PC-3 (cell line): ENCODE data around the gene PRODH. TPM values are rescaled to one million over a fixed set of nuclear protein-coding genes. Genes with fewer than 3 reads are reported as not detected.

Experiments used
- ATAC-seq: fragments of 200-7000 bp; cut with Tn5 transposase; 2 replicates; pipeline ENCODE4 v1.9.1; 2020; ENCODE audit warnings: mild to moderate bottlenecking, moderate library complexity
- BruUV-seq: library from RNA; stranded (reverse); fragments of 400-500 nt; replicated peaks from 2 replicates; lab custom pipeline; 2021; lab: Mats Ljungman, UMichigan
- CTCF ChIA-PET: fragments of 300-600 bp; sonication (Branson Sonifier 250); formaldehyde crosslinking; loops from one replicate; lab custom pipeline; 2022; ENCODE audit warnings: antibody characterized with exemption; lab: Charles Lee
- POLR2A ChIA-PET: fragments of 300-600 bp; sonication (Branson Sonifier 250); formaldehyde crosslinking; loops from one replicate; lab custom pipeline; 2022; ENCODE audit warnings: antibody characterized with exemption; ENCODE audit not compliant: unreplicated experiment; lab: Charles Lee
- DNase-seq: peaks from one replicate; pipeline ENCODE4 v3.0.0-alpha.2; 2015
- H2AFZ ChIP-seq: fragments of 300-600 bp; sonication (generic); 2 replicates; pipeline ENCODE4 v1.6.0; 2016; ENCODE audit warnings: antibody characterized with exemption, low read length
- H3F3A ChIP-seq: fragments of 300-600 bp; sonication (generic); one replicate; pipeline ENCODE4 v1.6.0; 2017; ENCODE audit warnings: antibody characterized with exemption, low read length, control low read depth, mild to moderate bottlenecking; ENCODE audit not compliant: unreplicated experiment
- H3K27ac ChIP-seq: fragments of 300-600 bp; sonication (generic); 2 replicates; pipeline ENCODE4 v1.5.1; 2016; ENCODE audit warnings: mild to moderate bottlenecking, low read length
- H3K27me3 ChIP-seq: fragments of 300-600 bp; sonication (generic); 2 replicates; pipeline ENCODE4 v1.6.1; 2016; ENCODE audit warnings: low read length, mixed read lengths
- H3K36me3 ChIP-seq: fragments of 300-600 bp; sonication (generic); 2 replicates; pipeline ENCODE4 v1.6.1; 2016; ENCODE audit warnings: low read depth, mixed run types, low read length, mixed read lengths
- H3K4me1 ChIP-seq: fragments of 300-600 bp; sonication (generic); 2 replicates; pipeline ENCODE4 v1.5.1; 2016; ENCODE audit warnings: low read length; ENCODE audit not compliant: insufficient read depth
- H3K4me2 ChIP-seq: fragments of 300-600 bp; sonication (generic); 2 replicates; pipeline ENCODE4 v1.6.0; 2016; ENCODE audit warnings: low read length
- H3K4me3 ChIP-seq: fragments of 300-600 bp; sonication (generic); 2 replicates; pipeline ENCODE4 v1.5.1; 2016; ENCODE audit warnings: mild to moderate bottlenecking, low read length, mixed read lengths
- H3K79me2 ChIP-seq: fragments of 300-600 bp; sonication (generic); 2 replicates; pipeline ENCODE4 v1.6.1; 2017; ENCODE audit warnings: low read length, mixed read lengths
- H3K9ac ChIP-seq: fragments of 300-600 bp; sonication (generic); 2 replicates; pipeline ENCODE4 v1.6.0; 2016; ENCODE audit warnings: mild to moderate bottlenecking, low read length
- H3K9me2 ChIP-seq: fragments of 300-600 bp; sonication (generic); replicated peaks from 2 replicates; pipeline ENCODE4 v1.6.1; 2016; ENCODE audit warnings: mixed run types, low read length, mixed read lengths
- H3K9me3 ChIP-seq: fragments of 300-600 bp; sonication (generic); 2 replicates; pipeline ENCODE4 v1.6.1; 2016; ENCODE audit warnings: low read length, mixed read lengths
- H4K20me1 ChIP-seq: fragments of 300-600 bp; sonication (generic); 2 replicates; pipeline ENCODE4 v1.6.1; 2016; ENCODE audit warnings: low read length, mixed read lengths
- CTCF ChIP-seq: fragments of 300-600 bp; sonication (generic); conservative IDR thresholded peaks from 2 replicates; pipeline ENCODE4 v1.5.1; 2017; ENCODE audit warnings: antibody characterized with exemption, low read depth, mild to moderate bottlenecking, low read length
- EZH2 ChIP-seq: fragments of 300-600 bp; sonication (generic); IDR thresholded peaks from one replicate; pipeline ENCODE4 v1.6.1; 2017; ENCODE audit warnings: antibody characterized with exemption, mild to moderate bottlenecking, low read length; ENCODE audit not compliant: unreplicated experiment
- EZH2phosphoT487 ChIP-seq: fragments of 300-600 bp; sonication (generic); IDR thresholded peaks from 2 replicates; pipeline ENCODE4 v1.6.1; 2018; ENCODE audit warnings: mild to moderate bottlenecking, antibody characterized with exemption, low read length, borderline replicate concordance
- intact Hi-C: fragments of 100-400 bp; cut with micrococcal nuclease; formaldehyde crosslinking; loops from 2 replicates; pipeline ENCODE4 v1.9.0; 2023
- total RNA-seq: library from RNA; depleted of rRNA; stranded (reverse); fragments of >200 nt; gene quantifications from 2 replicates; pipeline ENCODE4 v1.2.3, GENCODE V29; 2014

The PRODH gene
- total RNA-seq, 1 experiment from 2014 or later, result 0.84 TPM

- Histone ChIP-seq H3K4me1 (no peaks in the 10 kb centered on the region), H3K4me2 (no peak overlapping the region), H3K4me3 (no peak overlapping the region), H4K20me1 (no peaks in the 10 kb centered on the region), H3K9ac (no peak overlapping the region), H3K9me3 (no peaks in the 10 kb centered on the region), H3K36me3 (no peaks in the 10 kb centered on the region), H3K79me2 (no peaks in the 10 kb centered on the region), H3K9me2 (no peaks in the 10 kb centered on the region), H3K27me3 (no peaks in the 10 kb centered on the region), H3K27ac (no peak overlapping the region), H3F3A (no peaks in the 10 kb centered on the region), H2AFZ (no peak overlapping the region)
- ATAC-seq (no peak), DNase-seq (no peak)
- POLR2A ChIA-PET, result no interaction called here
- TF ChIP-seq EZH2 (no peak), EZH2phosphoT487 (no peak), CTCF (no peak)
- intact Hi-C loops, result no loop called here
- CTCF ChIA-PET, result no interaction called here
- no TSS peak for BruUV-seq
Observed at GRCh38 chr22:18979957-18980356, 43.9 kb upstream of the PRODH start.

- ATAC-seq, result no peak
- no TSS peak for BruUV-seq
- ChIA-PET POLR2A (no interaction called here), CTCF (no interaction called here)
- Histone ChIP-seq H4K20me1 (no peaks in the 10 kb centered on the region), H3K9ac (no peak overlapping the region), H3K27ac (no peak overlapping the region), H3K27me3 (no peaks in the 10 kb centered on the region), H3K79me2 (no peaks in the 10 kb centered on the region), H3F3A (no peaks in the 10 kb centered on the region), H3K4me3 (no peak overlapping the region), H3K4me2 (no peak overlapping the region), H3K9me3 (no peaks in the 10 kb centered on the region), H2AFZ (no peak overlapping the region), H3K9me2 (no peaks in the 10 kb centered on the region), H3K36me3 (no peaks in the 10 kb centered on the region), H3K4me1 (no peaks in the 10 kb centered on the region)
- TF ChIP-seq EZH2 (no peak), EZH2phosphoT487 (no peak), CTCF (no peak)
- no peak for DNase-seq
- intact Hi-C loops, result no loop called here
Observed at GRCh38 chr22:18978506-18978905, 42.4 kb upstream of the PRODH start.

- Histone ChIP-seq H3K79me2 (no peaks in the 10 kb centered on the region), H3K4me3 (no peak overlapping the region), H4K20me1 (no peaks in the 10 kb centered on the region), H3K4me2 (no peak overlapping the region), H2AFZ (no peak overlapping the region), H3K4me1 (no peaks in the 10 kb centered on the region), H3K9me3 (no peaks in the 10 kb centered on the region), H3K27ac (no peak overlapping the region), H3K27me3 (no peaks in the 10 kb centered on the region), H3K9me2 (no peaks in the 10 kb centered on the region), H3F3A (no peaks in the 10 kb centered on the region), H3K36me3 (no peaks in the 10 kb centered on the region), H3K9ac (no peak overlapping the region)
- CTCF ChIA-PET, result no interaction called here
- no TSS peak for BruUV-seq
- TF ChIP-seq EZH2phosphoT487 (no peak), EZH2 (no peak), CTCF (no peak)
- no peak for DNase-seq
- no peak for ATAC-seq
- POLR2A ChIA-PET, result no interaction called here
- intact Hi-C loops, result no loop called here
Observed at GRCh38 chr22:18977824-18978425, 41.8 kb upstream of the PRODH start.
